NCI-H82 treated with DMSO at 0.1 percent for 48 hours (cell line): Measurements from ENCODE around the gene PSMA3.

Source experiments
- DNase-seq: peaks from one replicate; lab custom pipeline; 2025; ENCODE audit not compliant: unreplicated experiment; lab: John Stamatoyannopoulos, UW

PSMA3 gene

GRCh38 chr14:58298477-58299400 is 54.1 kb downstream of the PSMA3 start, which contains the start of gene ARID4A:
TSS of gene ARID4A (plus strand) at chr14:58298555. CDS start at chr14:58299855, 1,300 bp downstream.
- no peak for DNase-seq

GRCh38 chr14:58299401-58300330 is 55.0 kb downstream of the PSMA3 start:
- DNase-seq: no peak

GRCh38 chr14:58301416-58301815 is 56.8 kb downstream of the PSMA3 start:
- no peak for DNase-seq

GRCh38 chr14:58305730-58306129 is 61.1 kb downstream of the PSMA3 start:
- no peak for DNase-seq

- no peak for DNase-seq
Measured at GRCh38 chr14:58307597-58308316, 63.1 kb downstream of the PSMA3 start.

GRCh38 chr14:58309086-58309485 is 64.4 kb downstream of the PSMA3 start:
- DNase-seq: no peak

- DNase-seq: no peak
Measured at GRCh38 chr14:58313699-58314098, 69.1 kb downstream of the PSMA3 start.

GRCh38 chr14:58315606-58316005 is 71.0 kb downstream of the PSMA3 start:
- no peak for DNase-seq
